IPS-20b (cell line): ENCODE results near the gene PUS10.
"Not testable (repeated sequence)": the region's sequence is repeated elsewhere in the genome, so short reads cannot be mapped to it uniquely, and the experiment has no call there.

Source experiments
- H3K27ac ChIP-seq: one replicate; pipeline ENCODE4 v1.5.1; 2013; ENCODE audit warnings: low read length
- H3K27me3 ChIP-seq: 2 replicates; pipeline ENCODE4 v1.6.1; 2013; ENCODE audit warnings: mild to moderate bottlenecking, low read length, inconsistent platforms; ENCODE audit not compliant: insufficient read depth
- H3K36me3 ChIP-seq: 2 replicates; pipeline ENCODE4 v1.6.1; 2013; ENCODE audit warnings: low read depth, mild to moderate bottlenecking, inconsistent platforms, low read length, moderate library complexity; ENCODE audit not compliant: insufficient read depth
- H3K4me1 ChIP-seq: 2 replicates; pipeline ENCODE4 v1.6.1; 2013; ENCODE audit warnings: mild to moderate bottlenecking, control low read depth, inconsistent platforms, low read length, moderate library complexity; ENCODE audit not compliant: insufficient read depth
- H3K4me3 ChIP-seq: 2 replicates; pipeline ENCODE4 v1.5.1; 2013; ENCODE audit warnings: mild to moderate bottlenecking, low read length, inconsistent platforms
- H3K9ac ChIP-seq: 2 replicates; pipeline ENCODE4 v1.6.1; 2013; ENCODE audit warnings: low read depth, mild to moderate bottlenecking, inconsistent platforms, low read length, moderate library complexity
- H3K9me3 ChIP-seq: 2 replicates; pipeline ENCODE4 v1.6.1; 2013; ENCODE audit warnings: mild to moderate bottlenecking, low read depth, low read length, inconsistent platforms; ENCODE audit not compliant: insufficient read depth

Gene PUS10

GRCh38 chr2:61009355-61009754, 8.7 kb downstream of the PUS10 start:
- Histone ChIP-seq H3K9me3 (no peaks in the 10 kb centered on the region), H3K9ac (no peak overlapping the region), H3K4me3 (no peak overlapping the region), H3K27ac (no peak overlapping the region), H3K4me1 (no peaks in the 10 kb centered on the region), H3K36me3 (no peaks in the 10 kb centered on the region), H3K27me3 (no peaks in the 10 kb centered on the region)

- Histone ChIP-seq H3K27ac (no peak overlapping the region), H3K9me3 (no peaks in the 10 kb centered on the region), H3K36me3 (no peaks in the 10 kb centered on the region), H3K4me3 (no peak overlapping the region), H3K4me1 (no peaks in the 10 kb centered on the region), H3K9ac (no peak overlapping the region), H3K27me3 (no peaks in the 10 kb centered on the region)
Measured at GRCh38 chr2:61006486-61007105, 11.5 kb downstream of the PUS10 start.

- no peak overlapping the region for H3K27ac ChIP-seq
- H3K36me3 ChIP-seq = no peaks in the 10 kb centered on the region
- no peaks in the 10 kb centered on the region for H3K9me3 ChIP-seq
- H3K4me1 ChIP-seq = no peaks in the 10 kb centered on the region
- no peak overlapping the region for H3K4me3 ChIP-seq
- no peak overlapping the region for H3K9ac ChIP-seq
- H3K27me3 ChIP-seq = no peaks in the 10 kb centered on the region
Measured at GRCh38 chr2:61005736-61006135, 12.3 kb downstream of the PUS10 start.

GRCh38 chr2:60998628-60999545, 19.2 kb downstream of the PUS10 start:
- H3K4me3 ChIP-seq = no peak overlapping the region
- H3K9me3 ChIP-seq = no peaks in the 10 kb centered on the region
- H3K9ac ChIP-seq = no peak overlapping the region
- H3K36me3 ChIP-seq = no peaks in the 10 kb centered on the region
- H3K27ac ChIP-seq = no peak overlapping the region
- no peaks in the 10 kb centered on the region for H3K4me1 ChIP-seq
- no peaks in the 10 kb centered on the region for H3K27me3 ChIP-seq

GRCh38 chr2:60994131-60994530, 23.9 kb downstream of the PUS10 start:
- no peak overlapping the region for H3K9ac ChIP-seq
- H3K4me3 ChIP-seq = no peak overlapping the region
- H3K36me3 ChIP-seq = no peaks in the 10 kb centered on the region
- no peaks in the 10 kb centered on the region for H3K27me3 ChIP-seq
- no peak overlapping the region for H3K27ac ChIP-seq
- H3K9me3 ChIP-seq = peaks cover 18% of the 10 kb centered on the region
- no peaks in the 10 kb centered on the region for H3K4me1 ChIP-seq

GRCh38 chr2:60992985-60993392, 25.1 kb downstream of the PUS10 start:
- no peaks in the 10 kb centered on the region for H3K36me3 ChIP-seq
- no peak overlapping the region for H3K27ac ChIP-seq
- no peaks in the 10 kb centered on the region for H3K4me1 ChIP-seq
- H3K27me3 ChIP-seq = no peaks in the 10 kb centered on the region
- no peak overlapping the region for H3K9ac ChIP-seq
- no peak overlapping the region for H3K4me3 ChIP-seq
- H3K9me3 ChIP-seq = peaks cover 18% of the 10 kb centered on the region

- H3K27me3 ChIP-seq = no peaks in the 10 kb centered on the region
- H3K27ac ChIP-seq = no peak overlapping the region
- H3K36me3 ChIP-seq = no peaks in the 10 kb centered on the region
- peaks cover 18% of the 10 kb centered on the region for H3K9me3 ChIP-seq
- no peak overlapping the region for H3K9ac ChIP-seq
- H3K4me1 ChIP-seq = no peaks in the 10 kb centered on the region
- H3K4me3 ChIP-seq = no peak overlapping the region
Measured at GRCh38 chr2:60991644-60992043, 26.4 kb downstream of the PUS10 start.

GRCh38 chr2:60989259-60989658, 28.8 kb downstream of the PUS10 start:
- H3K36me3 ChIP-seq = no peaks in the 10 kb centered on the region
- H3K27ac ChIP-seq = no peak overlapping the region
- no peaks in the 10 kb centered on the region for H3K4me1 ChIP-seq

GRCh38 chr2:60987656-60988055, 30.4 kb downstream of the PUS10 start:
- not testable (repeated sequence) for H3K27ac ChIP-seq, H3K4me1 ChIP-seq, H3K36me3 ChIP-seq, H3K27me3 ChIP-seq, H3K4me3 ChIP-seq, H3K9ac ChIP-seq
- H3K9me3 ChIP-seq = peaks cover 16% of the 10 kb centered on the region

More at GRCh38 chr2:60989259-60989658, 28.8 kb downstream of the PUS10 start:
- Histone ChIP-seq H3K4me3 (no peak overlapping the region), H3K27me3 (no peaks in the 10 kb centered on the region), H3K9ac (no peak overlapping the region), H3K9me3 (peaks cover 18% of the 10 kb centered on the region)

GRCh38 chr2:60987041-60987440, 31.0 kb downstream of the PUS10 start:
- Histone ChIP-seq H3K36me3 (no peaks in the 10 kb centered on the region), H3K9me3 (peaks cover 10% of the 10 kb centered on the region), H3K4me1 (no peaks in the 10 kb centered on the region), H3K9ac (no peak overlapping the region), H3K27me3 (no peaks in the 10 kb centered on the region), H3K4me3 (no peak overlapping the region), H3K27ac (no peak overlapping the region)

- no peaks in the 10 kb centered on the region for H3K36me3 ChIP-seq
- no peak overlapping the region for H3K9ac ChIP-seq
- no peak overlapping the region for H3K27ac ChIP-seq
- H3K9me3 ChIP-seq = no peaks in the 10 kb centered on the region
- no peak overlapping the region for H3K4me3 ChIP-seq
- H3K4me1 ChIP-seq = no peaks in the 10 kb centered on the region
- H3K27me3 ChIP-seq = no peaks in the 10 kb centered on the region
Measured at GRCh38 chr2:60984720-60985119, 33.3 kb downstream of the PUS10 start.

GRCh38 chr2:60982066-60982465, 36.0 kb downstream of the PUS10 start:
- H3K27ac ChIP-seq, H3K4me3 ChIP-seq, H3K27me3 ChIP-seq, H3K36me3 ChIP-seq, H3K9me3 ChIP-seq, H3K4me1 ChIP-seq, H3K9ac ChIP-seq: not testable (repeated sequence)
